HTR-8/SVneo (cell line): ENCODE data around the gene TNFAIP8L1.
"Not testable (repeated sequence)": the region's sequence is repeated elsewhere in the genome, so short reads cannot be mapped to it uniquely, and the experiment has no call there.

Experiments
- DNase-seq: peaks from one replicate; pipeline ENCODE4 v3.0.0; 2011; ENCODE audit warnings: low spot score, mixed read lengths; ENCODE audit not compliant: insufficient read length
- FAIRE-seq: peaks from 2 replicates; lab custom pipeline; 2011; peaks lifted over from hg19 to GRCh38; lab: Jason Lieb, UNC

TNFAIP8L1 gene

GRCh38 chr19:4638828-4639530 is at the start of gene TNFAIP8L1:
Gene TNFAIP8L1 (plus strand): TSS chr19:4639516. CDS start chr19:4651870, 12,354 bp downstream.
- FAIRE-seq (peak; percentile 38), DNase-seq (peak; percentile 96)

GRCh38 chr19:4589579-4590410 is 49.5 kb upstream of the TNFAIP8L1 start:
- DNase-seq (no peak), FAIRE-seq (no peak)

DNA sequence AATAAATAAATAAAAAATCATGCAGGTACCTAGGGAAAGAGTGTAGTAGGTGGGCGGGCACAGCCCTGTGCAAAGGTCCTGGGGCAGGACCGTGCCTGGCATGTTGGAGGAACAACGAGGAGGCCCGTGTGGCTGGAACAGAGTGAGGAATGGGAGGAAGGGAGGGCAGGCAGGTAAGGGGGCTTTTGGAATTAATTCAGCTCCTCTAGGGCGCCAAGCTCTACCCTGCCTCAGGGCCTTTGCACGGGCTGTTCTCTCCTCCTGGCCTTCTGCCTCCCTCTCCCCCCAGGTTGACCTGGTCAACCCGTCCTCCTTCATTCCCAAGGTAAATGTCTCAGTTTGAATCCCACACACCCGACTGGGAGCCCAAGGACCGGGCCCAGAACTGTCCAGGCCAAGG is 48.8 kb upstream of the TNFAIP8L1 start:
- no peak for FAIRE-seq

DNA sequence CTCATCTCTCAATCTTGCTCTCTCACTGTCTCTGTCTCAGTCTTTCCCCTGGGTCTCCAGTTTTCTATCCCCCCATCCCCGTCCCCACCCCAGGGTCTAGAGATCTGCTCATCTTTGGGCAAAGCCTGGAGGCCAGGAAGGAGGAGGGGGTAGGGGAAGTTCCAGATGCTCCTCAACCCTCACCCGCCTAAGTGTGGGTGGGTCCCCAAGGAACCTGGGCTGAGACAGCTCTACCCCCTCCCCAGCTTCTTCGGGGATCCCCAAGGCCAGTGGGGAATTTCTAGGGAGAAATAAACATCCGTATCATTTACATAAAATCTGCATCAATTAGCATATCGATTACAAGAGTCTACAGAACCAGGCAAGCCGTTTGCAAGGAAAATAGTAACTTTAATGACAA is 48.0 kb upstream of the TNFAIP8L1 start:
- DNase-seq (no peak), FAIRE-seq (no peak)

More for the DNA sequence above, 48.8 kb upstream of the TNFAIP8L1 start:
- DNase-seq = no peak

DNA sequence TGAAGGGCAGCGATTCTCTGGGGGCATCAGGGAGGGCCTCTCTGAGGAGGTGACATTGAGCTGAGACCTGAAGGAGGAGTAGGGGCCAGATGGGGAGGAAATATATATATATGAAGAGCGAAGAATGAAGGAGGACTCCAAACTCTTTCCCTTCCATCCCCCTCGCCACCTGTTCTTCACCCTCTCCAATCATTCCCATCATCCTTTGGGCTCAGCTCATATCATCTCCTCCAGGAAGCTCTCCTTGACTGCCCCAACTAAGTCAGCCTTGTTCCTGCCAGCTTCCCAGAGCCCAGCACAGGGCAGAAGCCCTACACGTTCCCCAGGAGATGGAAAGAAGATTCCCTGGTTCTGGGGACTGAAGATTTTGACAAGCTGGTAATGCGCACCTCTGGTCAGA is 46.9 kb upstream of the TNFAIP8L1 start:
- DNase-seq (no peak), FAIRE-seq (no peak)

GRCh38 chr19:4593409-4593851 is 45.9 kb upstream of the TNFAIP8L1 start:
- FAIRE-seq = no peak
- DNase-seq = no peak

DNA sequence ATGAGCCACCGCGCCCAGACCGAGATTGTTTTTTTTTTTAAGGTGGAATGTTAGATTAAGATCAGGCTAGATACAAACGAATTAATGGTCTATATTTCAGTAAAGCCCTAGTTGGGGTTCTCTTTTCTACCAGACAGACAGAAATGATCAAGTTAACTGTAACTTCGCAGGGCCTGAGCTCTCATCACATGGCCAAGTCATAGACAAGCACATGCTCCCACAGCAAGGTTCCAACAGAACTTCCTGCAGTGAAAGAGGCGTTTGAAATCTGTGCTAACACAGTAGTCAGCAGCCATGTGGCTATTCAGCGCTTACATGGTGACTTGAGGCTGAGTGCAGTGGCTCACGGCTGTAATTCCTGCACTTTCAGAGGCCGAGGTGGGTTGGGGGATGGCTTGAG is 45.1 kb upstream of the TNFAIP8L1 start:
- DNase-seq (no peak), FAIRE-seq (no peak)

- FAIRE-seq, DNase-seq: not testable (repeated sequence)
Measured at GRCh38 chr19:4595158-4595557, 44.2 kb upstream of the TNFAIP8L1 start.

GRCh38 chr19:4596033-4596904 is 43.0 kb upstream of the TNFAIP8L1 start:
- DNase-seq (no peak), FAIRE-seq (no peak)

- DNase-seq (peak; percentile 61), FAIRE-seq (no peak)
Measured at GRCh38 chr19:4597278-4597974, 41.9 kb upstream of the TNFAIP8L1 start.

- FAIRE-seq (peak; percentile 23), DNase-seq (peak; percentile 69)
Measured at GRCh38 chr19:4597975-4598671, 41.2 kb upstream of the TNFAIP8L1 start.

DNA sequence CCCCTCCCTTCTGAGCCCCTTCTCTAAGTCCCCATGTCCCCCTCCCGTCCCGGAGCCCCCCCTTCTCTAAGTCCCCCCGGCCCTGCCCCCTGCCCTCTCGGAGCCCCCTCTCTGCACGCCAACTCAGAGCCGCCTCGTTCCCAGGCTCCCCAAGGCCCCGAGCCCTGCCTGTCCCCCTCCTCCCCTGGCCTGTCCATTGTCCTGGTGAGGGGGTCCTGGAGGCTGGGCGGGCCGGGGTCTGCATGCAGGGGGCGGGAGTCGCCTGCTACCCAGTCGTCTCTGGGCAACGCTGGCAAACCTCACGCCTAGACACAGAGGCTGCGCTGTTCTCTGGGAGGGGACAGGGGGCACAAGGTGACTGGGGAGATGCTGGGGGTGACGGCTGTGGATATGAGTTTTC is 40.6 kb upstream of the TNFAIP8L1 start:
- no peak for FAIRE-seq

DNA sequence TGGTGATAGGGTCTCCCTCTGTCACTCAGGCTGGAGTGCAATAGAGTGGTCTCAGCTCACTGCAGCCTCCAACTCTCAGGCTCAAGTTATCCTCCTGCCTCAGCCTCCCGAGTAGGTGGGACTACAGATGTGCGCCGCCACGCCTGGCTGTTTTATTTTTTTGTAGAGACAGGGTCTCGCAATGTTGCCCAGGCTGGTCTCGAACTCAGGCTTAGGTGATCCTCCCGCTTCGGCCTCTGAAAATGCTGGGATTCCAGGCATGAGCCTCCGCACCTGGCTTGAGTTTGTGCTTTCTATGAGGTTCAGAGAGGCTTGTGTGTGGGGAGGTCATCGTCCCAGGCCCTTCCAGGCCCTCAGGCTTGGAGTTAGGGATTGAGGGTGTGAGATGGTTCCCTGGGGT is 39.2 kb upstream of the TNFAIP8L1 start:
- no peak for DNase-seq
- no peak for FAIRE-seq

More for the DNA sequence above, 40.6 kb upstream of the TNFAIP8L1 start:
- no peak for DNase-seq

GRCh38 chr19:4600893-4601292 is 38.4 kb upstream of the TNFAIP8L1 start:
- DNase-seq (no peak), FAIRE-seq (no peak)

GRCh38 chr19:4602173-4602788 is 37.0 kb upstream of the TNFAIP8L1 start:
- DNase-seq (no peak), FAIRE-seq (no peak)

- FAIRE-seq (no peak), DNase-seq (no peak)
Measured at GRCh38 chr19:4602915-4603314, 36.4 kb upstream of the TNFAIP8L1 start.

DNA sequence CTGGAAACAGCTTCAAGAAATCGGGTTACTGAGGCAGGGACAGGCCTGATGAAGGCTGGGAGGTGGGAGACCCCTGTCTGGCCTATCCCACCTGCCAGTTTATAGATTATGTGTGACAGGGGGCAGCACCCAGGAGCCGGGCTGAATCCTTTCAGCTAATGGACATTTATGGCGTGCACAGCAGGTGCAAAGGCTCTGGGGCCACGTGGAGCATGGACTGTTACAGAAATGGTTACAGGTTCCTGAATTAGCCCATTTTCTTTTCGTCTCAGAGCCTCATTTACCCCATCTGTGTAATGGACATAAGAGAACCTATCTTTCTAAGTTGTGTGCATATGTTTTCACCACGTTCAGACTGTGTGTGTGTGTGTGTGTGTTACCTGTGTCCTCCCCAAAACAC is 34.4 kb upstream of the TNFAIP8L1 start:
- DNase-seq = no peak
- no peak for FAIRE-seq

GRCh38 chr19:4606181-4606580 is 33.1 kb upstream of the TNFAIP8L1 start:
- FAIRE-seq (no peak), DNase-seq (no peak)
